ENCODE measurements around the gene PEX12. TPM values are rescaled to one million over a fixed set of nuclear protein-coding genes. Genes with fewer than 3 reads are reported as not detected.
A peak's percentile ranks its signal among the peaks of the same experiment; 100 is the strongest.

The PEX12 gene
- total RNA-seq, 4 donors from 2014 or later = 3.8 to 7.7 (median 6.8) TPM

- peaks cover 12 to 72% of the 10 kb centered on the region in 2 donors for H3K36me3 ChIP-seq
- WGBS, 2 donors (ENCODE audit: low coverage in 1 of 2) = 73 to 81% methylated on average over 4 of the region's 4 CpGs
- no peak for ATAC-seq
These were observed 17.7 kb upstream of the PEX12 start for GRCh38 chr17:35596072-35596471.

GRCh38 chr17:35588196-35588920, 10.0 kb upstream of the PEX12 start:
- 59 to 61% methylated on average over 12 of the region's 12 CpGs for WGBS, 2 donors (ENCODE audit: low coverage in 1 of 2)
- TF ChIP-seq POLR2AphosphoS5 (IDR thresholded peaks at IDR 0.05) = peak; percentile 52
- TF ChIP-seq CTCF (IDR thresholded peaks at IDR 0.05) = no peak
- H3K9me3 ChIP-seq = no peaks in the 10 kb centered on the region
- no peak for ATAC-seq
- no peaks in the 10 kb centered on the region for H3K27me3 ChIP-seq
- peaks cover 14 to 62% (median 17%) of the 10 kb centered on the region in 3 donors for H3K4me1 ChIP-seq
- no peaks in the 10 kb centered on the region for H3K36me3 ChIP-seq
- peak overlapping the region; percentile 91 to 99 (median 92) for H3K27ac ChIP-seq
- H3K4me3 ChIP-seq = peak overlapping the region; percentile 71 to 99

More at GRCh38 chr17:35596072-35596471, 17.7 kb upstream of the PEX12 start:
- Histone ChIP-seq H3K27ac (no peak overlapping the region), H3K9me3 (no peaks in the 10 kb centered on the region), H3K4me1 (peaks cover 0 to 47% (median 0%) of the 10 kb centered on the region in 3 donors), H3K27me3 (no peaks in the 10 kb centered on the region), H3K4me3 (no peak overlapping the region)
- no peak for TF ChIP-seq EP300 (IDR thresholded peaks at IDR 0.05)
- TF ChIP-seq POLR2AphosphoS5 (IDR thresholded peaks at IDR 0.05) = no peak
- no peak for TF ChIP-seq CTCF (IDR thresholded peaks at IDR 0.05)
- TF ChIP-seq POLR2A (IDR thresholded peaks at IDR 0.05) = no peak

GRCh38 chr17:35587074-35587961, 8.9 kb upstream of the PEX12 start, which contains the start of gene AP2B1:
TSS of gene AP2B1 (plus strand) at chr17:35587322. CDS start at chr17:35594031, 6,709 bp downstream.
- Histone ChIP-seq H3K27ac (peak within 1 kb of the TSS; percentile 91 to 99 (median 92)), H3K27me3 (no peaks in the 10 kb centered on the region), H3K4me3 (peak within 1 kb of the TSS; percentile 71 to 99), H3K4me1 (peaks cover 14 to 52% (median 17%) of the 10 kb centered on the region in 3 donors), H3K9me3 (no peaks in the 10 kb centered on the region), H3K36me3 (no peaks in the 10 kb centered on the region)
- peak; percentile 98 for ATAC-seq
- no peak for TF ChIP-seq EP300 (IDR thresholded peaks at IDR 0.05)
- TF ChIP-seq POLR2AphosphoS5 (IDR thresholded peaks at IDR 0.05) = peak; percentile 93
- peak; percentile 73 to 77 for TF ChIP-seq POLR2A (IDR thresholded peaks at IDR 0.05)
- TF ChIP-seq CTCF (IDR thresholded peaks at IDR 0.05) = peak in 2 of 4 experiments; percentile 14 to 15
- 0 to 1% methylated on average over 15 to 32 of the region's 50 CpGs for WGBS, 2 donors (ENCODE audit: low coverage in 1 of 2)

- H3K36me3 ChIP-seq = no peaks in the 10 kb centered on the region
These were observed 8.2 kb upstream of the PEX12 start for GRCh38 chr17:35586569-35587073.

More at GRCh38 chr17:35586569-35587073, 8.2 kb upstream of the PEX12 start:
- peak overlapping the region; percentile 71 to 99 for H3K4me3 ChIP-seq
- peak overlapping the region; percentile 91 to 99 (median 92) for H3K27ac ChIP-seq
- H3K27me3 ChIP-seq = no peaks in the 10 kb centered on the region
- H3K4me1 ChIP-seq = peaks cover 14 to 45% (median 17%) of the 10 kb centered on the region in 3 donors
- ATAC-seq = peak; percentile 11
- no peaks in the 10 kb centered on the region for H3K9me3 ChIP-seq
- 23 to 36% methylated on average over 4 to 7 of the region's 7 CpGs for whole genome bisulfite sequencing, 2 donors (ENCODE audit: low coverage in 1 of 2)
- TF ChIP-seq POLR2AphosphoS5 (IDR thresholded peaks at IDR 0.05) = no peak
- no peak for TF ChIP-seq EP300 (IDR thresholded peaks at IDR 0.05)
- TF ChIP-seq POLR2A (IDR thresholded peaks at IDR 0.05) = no peak
- TF ChIP-seq CTCF (IDR thresholded peaks at IDR 0.05) = no peak
